Measurements from ENCODE around the gene KLHL22. TPM values are rescaled to one million over a fixed set of nuclear protein-coding genes. Genes with fewer than 3 reads are reported as not detected.

The KLHL22 gene
- total and polyA plus RNA-seq, 2 of the 13 experiments (the other 11 are each of a cell fraction or from before 2014, with no cell fraction given), result 10.9 to 14.8 TPM

DNA sequence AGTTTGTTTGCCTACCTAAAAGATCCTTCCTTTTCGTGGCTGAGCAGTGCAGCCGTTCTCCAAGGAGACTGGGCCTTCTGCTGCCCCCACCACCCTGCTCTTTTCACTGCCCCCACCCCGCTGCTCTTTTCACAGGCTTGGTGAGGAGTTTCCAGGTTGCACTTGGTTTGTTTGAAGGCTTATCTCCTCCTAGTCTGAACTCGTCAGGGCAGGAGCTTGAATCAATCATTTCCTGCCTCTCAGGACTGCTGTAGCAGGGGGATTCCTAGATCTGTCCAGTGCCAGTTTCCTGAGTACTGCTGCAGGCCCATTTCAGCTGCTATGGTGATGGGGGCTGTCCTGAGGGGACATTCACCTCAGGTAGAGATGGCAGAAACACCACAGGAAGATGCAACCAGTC is 21.8 kb upstream of the KLHL22 start (continued):
- TF ChIP-seq ZNF256 (CRISPR knock-in tag; conservative IDR thresholded peaks at IDR 0.05), result no peak

DNA sequence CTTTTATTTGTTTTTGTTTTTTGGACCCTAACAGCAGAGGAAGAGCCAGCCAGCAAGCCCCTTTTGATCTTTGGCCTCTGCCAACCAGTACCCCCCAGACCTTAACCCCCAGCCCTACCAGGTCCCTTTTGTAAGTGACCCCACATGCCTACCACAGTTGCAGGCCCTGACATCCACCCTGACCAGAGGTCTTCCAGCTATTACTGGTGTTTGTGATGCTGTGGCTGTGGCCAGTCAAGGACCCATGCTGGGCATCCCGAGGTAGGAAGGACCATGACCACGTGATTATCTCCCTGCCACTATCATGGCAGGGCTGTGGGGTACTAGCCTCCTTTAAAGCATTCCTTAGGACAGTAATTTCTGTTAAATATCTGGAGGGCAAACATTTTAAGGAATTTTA is 20.8 kb upstream of the KLHL22 start:
- Histone ChIP-seq H3K4me2 (ENCODE audit: low read depth, low read length) (no peak overlapping the region), H3K4me3 (replicated peaks in 1 of 3; ENCODE audit: insufficient read depth in 1 of 3, low read depth in 2 of 3, low read length in 3 of 3) (no peak overlapping the region), H3K27me3 (ENCODE audit: control insufficient read depth in 1 of 2, insufficient read depth in 2 of 2, low read length in 2 of 2) (no peaks in the 10 kb centered on the region; a peak in 1 of 5 replicates), H3K36me3 (replicated peaks in 1 of 2; ENCODE audit: control insufficient read depth in 1 of 2, insufficient read depth in 2 of 2, low read length in 2 of 2) (peaks cover 26 to 60% of the 10 kb centered on the region in 2 experiments; a peak in 4 of 5 replicates), H3K9ac (ENCODE audit: insufficient read depth, low read depth, low read length) (no peak overlapping the region), H3K79me2 (ENCODE audit: insufficient read depth, low read length) (peaks cover 82% of the 10 kb centered on the region), H3K27ac (ENCODE audit: extremely low read length, insufficient read depth, low read length) (no peak overlapping the region), H4K20me1 (ENCODE audit: insufficient read depth, low read length) (peaks cover 41% of the 10 kb centered on the region), H3K4me1 (ENCODE audit: insufficient read depth, low read length) (peaks cover 10% of the 10 kb centered on the region), H2AFZ (ENCODE audit: low read length) (no peak overlapping the region), H3K9me3 (ENCODE audit: low read length) (no peaks in the 10 kb centered on the region)
- WGBS (ENCODE audit: low lambda C conversion rate), result 93% methylated on average over 2 of the region's 2 CpGs
- in situ Hi-C loops (cut with HindIII; ENCODE audit: extremely low pct_ligation_motif_present, low pct_unique_long_range_greater_than_20kb) (no loop called here), intact Hi-C loops (cut with micrococcal nuclease; ENCODE audit: unreplicated experiment) (no loop called here)
- ATAC-seq, result no peak
- no TSS peak for BruUV-seq (replicated peaks)
- POLR2A ChIA-PET, result no interaction called here
- FAIRE-seq, result no peak
- no peak for DNase-seq (ENCODE audit: low spot score)
- CTCF ChIA-PET (ENCODE audit: low intra/inter-chr PET ratio, low total read pairs), result no interaction called here
- TF ChIP-seq, protein P1, sequence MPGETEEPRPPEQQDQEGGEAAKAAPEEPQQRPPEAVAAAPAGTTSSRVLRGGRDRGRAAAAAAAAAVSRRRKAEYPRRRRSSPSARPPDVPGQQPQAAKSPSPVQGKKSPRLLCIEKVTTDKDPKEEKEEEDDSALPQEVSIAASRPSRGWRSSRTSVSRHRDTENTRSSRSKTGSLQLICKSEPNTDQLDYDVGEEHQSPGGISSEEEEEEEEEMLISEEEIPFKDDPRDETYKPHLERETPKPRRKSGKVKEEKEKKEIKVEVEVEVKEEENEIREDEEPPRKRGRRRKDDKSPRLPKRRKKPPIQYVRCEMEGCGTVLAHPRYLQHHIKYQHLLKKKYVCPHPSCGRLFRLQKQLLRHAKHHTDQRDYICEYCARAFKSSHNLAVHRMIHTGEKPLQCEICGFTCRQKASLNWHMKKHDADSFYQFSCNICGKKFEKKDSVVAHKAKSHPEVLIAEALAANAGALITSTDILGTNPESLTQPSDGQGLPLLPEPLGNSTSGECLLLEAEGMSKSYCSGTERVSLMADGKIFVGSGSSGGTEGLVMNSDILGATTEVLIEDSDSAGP (CRISPR knock-in tag; IDR thresholded peaks at IDR 0.05; ENCODE audit: borderline replicate concordance), result no peak
- TF ChIP-seq ZNF33A (CRISPR knock-in tag; IDR thresholded peaks at IDR 0.05; ENCODE audit: borderline replicate concordance) (no peak), TOPORS (CRISPR knock-in tag; IDR thresholded peaks at IDR 0.05) (no peak), KDM2A (CRISPR knock-in tag; IDR thresholded peaks at IDR 0.05; ENCODE audit: borderline replicate concordance, low read depth) (no peak), JUND (CRISPR knock-in tag; IDR thresholded peaks at IDR 0.05) (no peak), ZNF563 (CRISPR knock-in tag; IDR thresholded peaks at IDR 0.05) (no peak), HNRNPH1 (optimal IDR thresholded peaks at IDR 0.05; ENCODE audit: low read depth, low read length) (no peak)
- TF ChIP-seq, protein P2, sequence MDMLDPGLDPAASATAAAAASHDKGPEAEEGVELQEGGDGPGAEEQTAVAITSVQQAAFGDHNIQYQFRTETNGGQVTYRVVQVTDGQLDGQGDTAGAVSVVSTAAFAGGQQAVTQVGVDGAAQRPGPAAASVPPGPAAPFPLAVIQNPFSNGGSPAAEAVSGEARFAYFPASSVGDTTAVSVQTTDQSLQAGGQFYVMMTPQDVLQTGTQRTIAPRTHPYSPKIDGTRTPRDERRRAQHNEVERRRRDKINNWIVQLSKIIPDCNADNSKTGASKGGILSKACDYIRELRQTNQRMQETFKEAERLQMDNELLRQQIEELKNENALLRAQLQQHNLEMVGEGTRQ (IDR thresholded peaks at IDR 0.05; ENCODE audit: low read depth, low read length), result no peak
- TF ChIP-seq, protein P2 (CRISPR knock-in tag; IDR thresholded peaks at IDR 0.05; ENCODE audit: borderline replicate concordance), result no peak
- TF ChIP-seq, protein P3, sequence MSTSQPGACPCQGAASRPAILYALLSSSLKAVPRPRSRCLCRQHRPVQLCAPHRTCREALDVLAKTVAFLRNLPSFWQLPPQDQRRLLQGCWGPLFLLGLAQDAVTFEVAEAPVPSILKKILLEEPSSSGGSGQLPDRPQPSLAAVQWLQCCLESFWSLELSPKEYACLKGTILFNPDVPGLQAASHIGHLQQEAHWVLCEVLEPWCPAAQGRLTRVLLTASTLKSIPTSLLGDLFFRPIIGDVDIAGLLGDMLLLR (CRISPR knock-in tag; IDR thresholded peaks at IDR 0.05), result no peak
- TF ChIP-seq, protein P4, sequence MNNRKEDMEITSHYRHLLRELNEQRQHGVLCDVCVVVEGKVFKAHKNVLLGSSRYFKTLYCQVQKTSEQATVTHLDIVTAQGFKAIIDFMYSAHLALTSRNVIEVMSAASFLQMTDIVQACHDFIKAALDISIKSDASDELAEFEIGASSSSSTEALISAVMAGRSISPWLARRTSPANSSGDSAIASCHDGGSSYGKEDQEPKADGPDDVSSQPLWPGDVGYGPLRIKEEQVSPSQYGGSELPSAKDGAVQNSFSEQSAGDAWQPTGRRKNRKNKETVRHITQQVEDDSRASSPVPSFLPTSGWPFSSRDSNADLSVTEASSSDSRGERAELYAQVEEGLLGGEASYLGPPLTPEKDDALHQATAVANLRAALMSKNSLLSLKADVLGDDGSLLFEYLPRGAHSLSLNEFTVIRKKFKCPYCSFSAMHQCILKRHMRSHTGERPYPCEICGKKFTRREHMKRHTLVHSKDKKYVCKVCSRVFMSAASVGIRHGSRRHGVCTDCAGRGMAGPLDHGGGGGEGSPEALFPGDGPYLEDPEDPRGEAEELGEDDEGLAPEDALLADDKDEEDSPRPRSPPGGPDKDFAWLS (CRISPR knock-in tag; IDR thresholded peaks at IDR 0.05; ENCODE audit: borderline replicate concordance), result no peak
- TF ChIP-seq, protein P5, sequence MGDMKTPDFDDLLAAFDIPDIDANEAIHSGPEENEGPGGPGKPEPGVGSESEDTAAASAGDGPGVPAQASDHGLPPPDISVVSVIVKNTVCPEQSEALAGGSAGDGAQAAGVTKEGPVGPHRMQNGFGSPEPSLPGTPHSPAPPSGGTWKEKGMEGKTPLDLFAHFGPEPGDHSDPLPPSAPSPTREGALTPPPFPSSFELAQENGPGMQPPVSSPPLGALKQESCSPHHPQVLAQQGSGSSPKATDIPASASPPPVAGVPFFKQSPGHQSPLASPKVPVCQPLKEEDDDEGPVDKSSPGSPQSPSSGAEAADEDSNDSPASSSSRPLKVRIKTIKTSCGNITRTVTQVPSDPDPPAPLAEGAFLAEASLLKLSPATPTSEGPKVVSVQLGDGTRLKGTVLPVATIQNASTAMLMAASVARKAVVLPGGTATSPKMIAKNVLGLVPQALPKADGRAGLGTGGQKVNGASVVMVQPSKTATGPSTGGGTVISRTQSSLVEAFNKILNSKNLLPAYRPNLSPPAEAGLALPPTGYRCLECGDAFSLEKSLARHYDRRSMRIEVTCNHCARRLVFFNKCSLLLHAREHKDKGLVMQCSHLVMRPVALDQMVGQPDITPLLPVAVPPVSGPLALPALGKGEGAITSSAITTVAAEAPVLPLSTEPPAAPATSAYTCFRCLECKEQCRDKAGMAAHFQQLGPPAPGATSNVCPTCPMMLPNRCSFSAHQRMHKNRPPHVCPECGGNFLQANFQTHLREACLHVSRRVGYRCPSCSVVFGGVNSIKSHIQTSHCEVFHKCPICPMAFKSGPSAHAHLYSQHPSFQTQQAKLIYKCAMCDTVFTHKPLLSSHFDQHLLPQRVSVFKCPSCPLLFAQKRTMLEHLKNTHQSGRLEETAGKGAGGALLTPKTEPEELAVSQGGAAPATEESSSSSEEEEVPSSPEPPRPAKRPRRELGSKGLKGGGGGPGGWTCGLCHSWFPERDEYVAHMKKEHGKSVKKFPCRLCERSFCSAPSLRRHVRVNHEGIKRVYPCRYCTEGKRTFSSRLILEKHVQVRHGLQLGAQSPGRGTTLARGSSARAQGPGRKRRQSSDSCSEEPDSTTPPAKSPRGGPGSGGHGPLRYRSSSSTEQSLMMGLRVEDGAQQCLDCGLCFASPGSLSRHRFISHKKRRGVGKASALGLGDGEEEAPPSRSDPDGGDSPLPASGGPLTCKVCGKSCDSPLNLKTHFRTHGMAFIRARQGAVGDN (CRISPR knock-in tag; IDR thresholded peaks at IDR 0.05), result no peak

Data from HepG2 (cell line).